HG02759 (cell line): ENCODE data around the gene PPT2.
"Not testable (repeated sequence)": the region's sequence is repeated elsewhere in the genome, so short reads cannot be mapped to it uniquely, and the experiment has no call there.

Experiments
- ATAC-seq: cut with Tn5 transposase; IDR thresholded peaks from one replicate; pipeline ENCODE4 v1.9.1; 2021; ENCODE audit warnings: mild to moderate bottlenecking, moderate library complexity; ENCODE audit not compliant: unreplicated experiment

Gene PPT2

GRCh38 chr6:32126880-32127279 lies 27.1 kb upstream of the PPT2 start:
- no peak for ATAC-seq

- no peak for ATAC-seq
Observed at GRCh38 chr6:32127409-32127716, 26.6 kb upstream of the PPT2 start.

DNA sequence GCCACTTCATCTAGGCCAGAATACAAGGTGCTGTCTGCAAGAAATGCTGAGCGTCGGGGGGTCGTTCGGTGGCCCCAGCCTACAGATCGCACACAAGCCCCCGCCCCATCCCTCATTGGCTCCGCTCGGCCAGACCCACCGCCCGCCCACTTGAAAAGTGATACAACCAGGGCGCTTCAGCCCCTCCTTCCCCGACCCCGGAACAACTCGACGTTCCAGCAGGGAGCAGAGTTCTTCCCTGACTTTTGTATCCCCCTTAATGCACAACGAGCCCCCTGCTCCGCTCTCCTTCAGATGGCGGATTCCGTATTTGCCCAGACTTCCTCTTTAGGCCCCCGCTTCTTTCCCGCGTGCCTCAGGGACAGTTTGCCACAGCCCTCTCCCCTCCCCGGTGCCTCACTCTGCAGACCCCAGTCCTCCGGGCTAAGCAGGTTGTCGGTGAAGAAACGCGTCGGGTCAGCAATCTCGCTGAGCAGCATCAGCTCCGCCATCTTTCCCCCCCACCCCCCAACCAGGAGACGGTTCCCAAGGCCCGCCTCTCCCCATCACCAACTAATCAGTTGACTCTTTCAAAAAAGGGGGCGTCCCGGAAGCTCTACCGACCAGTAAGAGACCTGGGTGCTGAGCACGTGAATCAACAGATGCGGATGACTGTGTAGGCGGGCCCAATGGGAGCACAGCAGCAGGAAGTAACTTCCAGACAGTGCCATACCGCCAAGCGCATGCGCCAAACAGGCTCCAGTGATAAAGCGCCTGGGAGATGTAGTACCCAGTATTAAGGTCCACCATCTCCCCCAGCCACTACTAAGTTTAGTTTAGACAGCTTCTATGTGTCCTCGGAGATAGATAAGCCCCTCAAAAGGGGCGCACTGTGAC lies 26.0 kb upstream of the PPT2 start, which contains the start of gene ATF6B:
TSS of gene ATF6B (minus strand) at position 530 of the 876 bp plus-strand sequence. CDS start at position 491, 39 bp downstream.
- ATAC-seq: peak; percentile 83

- no peak for ATAC-seq
Observed at GRCh38 chr6:32128751-32129296, 25.1 kb upstream of the PPT2 start.

GRCh38 chr6:32129297-32130088 lies 24.4 kb upstream of the PPT2 start:
- no peak for ATAC-seq

DNA sequence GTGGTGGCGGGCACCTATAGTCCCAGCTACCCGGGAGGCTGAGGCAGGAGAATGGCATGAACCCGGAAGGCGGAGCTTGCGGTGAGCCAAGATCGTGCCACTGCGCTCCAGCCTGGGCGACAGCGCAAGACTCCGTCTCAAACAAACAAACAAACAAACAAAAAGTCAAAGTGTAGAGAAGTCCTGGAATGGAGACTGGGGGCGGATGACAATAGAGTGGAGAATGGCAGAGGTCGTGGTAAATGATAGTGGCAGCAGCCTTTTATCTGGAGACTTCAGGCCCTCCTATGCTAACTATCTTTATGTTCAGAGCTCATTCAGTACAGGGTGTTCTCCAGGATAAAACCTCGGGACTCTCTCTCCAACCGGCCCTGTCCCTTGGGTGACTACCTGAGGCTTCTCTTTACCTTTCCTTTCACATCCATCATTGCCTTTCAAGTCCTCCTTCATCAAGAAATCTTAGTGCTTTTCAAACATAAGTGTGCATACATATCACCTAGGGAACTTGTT lies 22.4 kb upstream of the PPT2 start:
- no peak for ATAC-seq

- no peak for ATAC-seq
Observed at GRCh38 chr6:32132110-32132509, 21.8 kb upstream of the PPT2 start.

- ATAC-seq: no peak
Observed at GRCh38 chr6:32133786-32134185, 20.2 kb upstream of the PPT2 start.

GRCh38 chr6:32137454-32137853 lies 16.5 kb upstream of the PPT2 start:
- no peak for ATAC-seq

DNA sequence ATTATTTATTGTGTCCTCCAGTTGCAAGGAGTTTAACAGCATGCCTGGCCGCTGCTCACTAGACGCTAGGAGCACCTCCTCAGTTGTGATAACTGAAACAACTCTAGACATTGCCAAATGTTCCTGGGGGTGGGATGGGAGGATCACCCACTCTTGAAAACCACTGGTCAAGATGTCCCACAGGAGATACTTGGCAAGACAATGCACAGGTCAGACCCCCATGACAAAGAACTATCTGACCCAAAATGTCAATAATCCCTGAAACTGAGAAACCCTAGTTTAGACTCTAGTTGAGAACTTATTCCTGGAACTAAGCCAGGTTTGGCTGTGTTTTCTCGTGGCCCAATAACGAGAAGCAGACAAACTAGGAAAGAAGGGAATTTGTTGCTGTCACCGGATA lies 14.4 kb upstream of the PPT2 start:
- no peak for ATAC-seq

- ATAC-seq: no peak
Observed at GRCh38 chr6:32140420-32141046, 13.4 kb upstream of the PPT2 start.

DNA sequence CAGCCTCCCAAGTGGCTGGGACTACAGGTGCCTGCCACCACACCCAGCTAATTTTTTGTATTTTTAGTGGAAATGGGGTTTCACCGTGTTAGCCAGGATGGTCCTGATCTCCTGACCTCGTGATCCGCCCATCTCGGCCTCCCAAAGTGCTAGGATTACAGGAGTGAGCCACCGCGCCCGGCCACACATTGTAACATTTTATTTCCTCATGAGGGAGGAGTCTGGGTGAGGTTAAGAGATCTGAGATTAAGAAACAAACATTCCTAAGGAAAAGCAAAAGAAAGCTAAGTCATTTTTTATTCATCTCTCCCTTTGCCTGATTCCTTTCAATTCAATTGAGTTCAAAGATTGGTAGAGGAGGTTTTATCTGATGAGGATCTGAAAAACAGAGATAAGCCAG lies 9.7 kb upstream of the PPT2 start:
- not testable (repeated sequence) for ATAC-seq

DNA sequence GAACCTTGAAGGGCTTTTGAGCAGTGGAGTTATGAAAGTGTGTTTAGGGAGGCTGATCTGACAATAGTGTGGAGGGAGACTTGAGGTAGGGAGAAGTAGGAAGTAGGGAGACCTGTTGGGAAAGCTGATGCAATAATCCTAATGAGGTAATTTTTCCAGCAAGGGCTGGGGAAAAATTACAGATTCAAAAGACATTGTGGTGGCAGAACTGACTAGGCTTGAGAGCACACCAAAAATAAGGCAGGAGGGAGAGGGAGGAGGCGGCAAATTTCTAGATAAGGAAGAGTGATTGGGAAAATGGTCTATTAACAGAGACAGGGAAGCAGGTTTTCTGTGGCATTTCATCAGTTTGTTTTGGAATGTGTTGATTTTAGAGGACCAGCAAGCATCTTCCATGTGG lies 7.7 kb upstream of the PPT2 start:
- ATAC-seq: no peak

- ATAC-seq: no peak
Observed at GRCh38 chr6:32146687-32147086, 7.3 kb upstream of the PPT2 start.

- ATAC-seq: no peak
Observed at GRCh38 chr6:32147401-32148132, 6.4 kb upstream of the PPT2 start.

- no peak for ATAC-seq
Observed at GRCh38 chr6:32148289-32149091, 5.5 kb upstream of the PPT2 start.

GRCh38 chr6:32149092-32149755 lies 4.7 kb upstream of the PPT2 start:
- no peak for ATAC-seq

DNA sequence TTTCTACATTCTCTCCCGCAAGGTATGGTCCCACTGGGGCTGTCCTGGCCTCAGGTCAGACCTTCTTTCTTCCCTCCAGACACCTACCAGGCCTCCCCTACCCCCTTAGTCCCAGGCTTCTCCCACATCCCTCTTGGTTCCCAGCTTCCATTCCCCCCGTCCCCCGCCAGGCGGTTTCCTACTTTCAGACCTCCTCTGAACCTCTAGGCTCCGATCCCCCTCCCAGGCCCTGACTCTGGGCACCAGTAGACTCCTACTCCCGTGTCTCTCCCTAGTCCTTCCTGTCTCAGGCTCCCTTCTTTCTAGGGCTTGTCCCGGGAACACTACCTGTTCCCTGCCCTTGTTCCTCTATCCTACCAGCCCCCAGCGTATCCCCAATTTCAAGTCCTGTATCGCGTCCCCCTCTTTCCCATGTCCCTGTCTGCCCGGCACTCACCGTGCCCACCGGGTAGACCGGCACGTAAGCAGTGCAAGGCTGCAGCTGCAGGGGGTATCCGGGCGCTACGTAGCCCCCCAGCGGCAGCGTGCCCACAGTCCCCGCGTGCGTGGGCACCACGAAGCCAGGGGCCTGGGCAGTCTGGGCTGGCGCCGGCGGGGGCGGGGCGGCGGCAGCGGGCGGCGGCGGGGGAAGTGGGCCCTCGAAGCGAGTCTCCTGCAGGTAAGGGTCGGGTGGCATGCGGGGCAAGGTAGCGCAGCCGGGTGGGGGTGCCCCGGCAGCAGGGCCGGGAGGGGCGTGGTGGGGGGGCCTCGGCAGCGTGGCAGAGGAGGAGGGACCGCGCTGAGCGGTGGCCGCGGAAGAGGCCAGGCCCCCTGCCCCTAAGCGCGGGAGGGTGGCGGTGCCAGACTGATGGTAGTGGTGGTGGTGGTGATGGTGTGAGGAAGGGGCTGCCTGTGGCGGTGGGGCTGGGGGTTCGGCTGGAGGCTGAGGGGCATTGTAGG lies 3.7 kb upstream of the PPT2 start:
- no peak for ATAC-seq
